ENCODE measurements around the gene ZFYVE27.
A peak's percentile ranks its signal among the peaks of the same experiment; 100 is the strongest.

ZFYVE27 gene

DNA sequence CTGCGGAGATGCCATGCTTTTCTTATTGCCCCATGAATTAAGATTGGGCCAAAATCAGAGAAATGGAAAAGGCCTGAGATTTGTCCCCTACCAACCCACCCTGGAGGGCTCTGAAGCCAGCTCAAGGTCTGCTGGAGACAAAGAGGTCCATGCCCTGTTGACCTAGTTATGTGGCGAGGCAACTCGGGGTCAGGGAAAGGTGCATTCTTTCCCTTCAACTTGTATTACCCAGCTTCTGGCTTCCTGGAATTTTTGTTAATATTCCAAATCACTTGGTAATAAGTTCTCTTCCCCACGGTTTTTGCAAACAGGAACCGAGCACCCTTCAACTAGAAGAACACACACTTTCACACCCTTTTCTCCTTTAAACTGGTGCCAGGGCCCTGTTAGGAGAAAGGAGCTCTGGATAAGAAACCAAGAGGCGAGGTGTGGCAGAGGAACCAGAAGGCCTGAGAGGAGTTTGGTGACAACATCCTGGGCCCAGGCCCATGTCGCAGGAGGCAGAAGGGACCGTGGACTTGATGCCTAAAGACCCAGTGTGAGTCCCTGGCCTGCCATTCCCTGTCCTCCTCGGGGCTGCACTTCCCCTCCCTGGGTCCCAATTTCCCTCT, 47.4 kb downstream of the ZFYVE27 start:
- Histone ChIP-seq H3K36me3 (ENCODE audit: insufficient read depth, low read length) (no peaks in the 10 kb centered on the region), H3K9ac (ENCODE audit: insufficient read length) (no peak overlapping the region), H3K9me3 (ENCODE audit: low read depth, low read length) (no peaks in the 10 kb centered on the region), H3K4me3 (no peak overlapping the region), H3K27ac (no peak overlapping the region)
- no peak for TF ChIP-seq POLR2AphosphoS5 (IDR thresholded peaks at IDR 0.05; ENCODE audit: borderline replicate concordance, low read depth, low read length)
- TF ChIP-seq FOXP2 (optimal IDR thresholded peaks at IDR 0.05; ENCODE audit: control extremely low read depth, extremely low read length, insufficient read depth): no peak
- TF ChIP-seq EZH2 (IDR thresholded peaks at IDR 0.05): no peak
- DNase-seq (ENCODE audit: low read depth, low spot score): no peak

GRCh38 chr10:97785231-97785630, 48.3 kb downstream of the ZFYVE27 start:
- H3K27ac ChIP-seq: no peak overlapping the region
- H3K9ac ChIP-seq (ENCODE audit: insufficient read length): no peak overlapping the region
- no peaks in the 10 kb centered on the region for H3K36me3 ChIP-seq (ENCODE audit: insufficient read depth, low read length)
- H3K9me3 ChIP-seq (ENCODE audit: low read depth, low read length): no peaks in the 10 kb centered on the region
- TF ChIP-seq POLR2AphosphoS5 (IDR thresholded peaks at IDR 0.05; ENCODE audit: borderline replicate concordance, low read depth, low read length) (no peak), FOXP2 (optimal IDR thresholded peaks at IDR 0.05; ENCODE audit: control extremely low read depth, extremely low read length, insufficient read depth) (no peak), EZH2 (IDR thresholded peaks at IDR 0.05) (no peak)
- DNase-seq (ENCODE audit: low read depth, low spot score): no peak
- H3K4me3 ChIP-seq: no peak overlapping the region

DNA sequence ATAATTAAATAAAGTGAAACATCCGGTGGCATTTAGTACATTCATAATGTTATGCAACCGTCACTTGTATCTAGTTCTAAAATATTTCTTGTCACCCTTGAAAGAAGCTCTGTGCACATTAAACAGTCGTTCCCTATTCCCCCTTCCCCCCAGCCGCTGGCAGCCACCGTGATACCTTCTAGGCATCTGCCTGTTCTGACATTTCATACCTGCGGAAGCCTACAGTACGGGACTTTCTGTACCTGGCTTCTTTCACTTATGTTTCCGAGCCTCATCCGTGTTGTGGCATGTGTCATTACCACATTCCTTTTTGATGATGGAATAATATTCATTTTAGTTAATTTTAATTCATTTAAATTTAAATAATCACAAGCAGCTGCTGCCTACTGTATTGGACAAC, 48.8 kb downstream of the ZFYVE27 start:
- Histone ChIP-seq H3K9ac (ENCODE audit: insufficient read length) (no peak overlapping the region), H3K4me3 (no peak overlapping the region), H3K27ac (no peak overlapping the region), H3K9me3 (ENCODE audit: low read depth, low read length) (no peaks in the 10 kb centered on the region), H3K36me3 (ENCODE audit: insufficient read depth, low read length) (no peaks in the 10 kb centered on the region)
- no peak for TF ChIP-seq EZH2 (IDR thresholded peaks at IDR 0.05)
- no peak for TF ChIP-seq FOXP2 (optimal IDR thresholded peaks at IDR 0.05; ENCODE audit: control extremely low read depth, extremely low read length, insufficient read depth)
- DNase-seq (ENCODE audit: low read depth, low spot score): no peak

- no peak for DNase-seq (ENCODE audit: low read depth, low spot score)
- Histone ChIP-seq H3K4me3 (peak overlapping the region; percentile 28; the same call in 1 of the 2 replicates), H3K9ac (ENCODE audit: insufficient read length) (no peak overlapping the region), H3K36me3 (ENCODE audit: insufficient read depth, low read length) (no peaks in the 10 kb centered on the region), H3K27ac (no peak overlapping the region), H3K9me3 (ENCODE audit: low read depth, low read length) (no peaks in the 10 kb centered on the region)
- TF ChIP-seq POLR2AphosphoS5 (IDR thresholded peaks at IDR 0.05; ENCODE audit: borderline replicate concordance, low read depth, low read length): no peak
- TF ChIP-seq EZH2 (IDR thresholded peaks at IDR 0.05): no peak
- no peak for TF ChIP-seq FOXP2 (optimal IDR thresholded peaks at IDR 0.05; ENCODE audit: control extremely low read depth, extremely low read length, insufficient read depth)
These were observed 51.9 kb downstream of the ZFYVE27 start for GRCh38 chr10:97788552-97789442.

GRCh38 chr10:97789770-97790397, 53.0 kb downstream of the ZFYVE27 start:
- Histone ChIP-seq H3K27ac (no peak overlapping the region), H3K36me3 (ENCODE audit: insufficient read depth, low read length) (no peaks in the 10 kb centered on the region), H3K4me3 (no peak overlapping the region), H3K9me3 (ENCODE audit: low read depth, low read length) (no peaks in the 10 kb centered on the region), H3K9ac (ENCODE audit: insufficient read length) (no peak overlapping the region)
- DNase-seq (ENCODE audit: low read depth, low spot score): no peak
- TF ChIP-seq EZH2 (IDR thresholded peaks at IDR 0.05): no peak

- no peak for TF ChIP-seq FOXP2 (optimal IDR thresholded peaks at IDR 0.05; ENCODE audit: control extremely low read depth, extremely low read length, insufficient read depth)
- TF ChIP-seq POLR2AphosphoS5 (IDR thresholded peaks at IDR 0.05; ENCODE audit: borderline replicate concordance, low read depth, low read length): no peak
- no peak for TF ChIP-seq EZH2 (IDR thresholded peaks at IDR 0.05)
- Histone ChIP-seq H3K4me3 (no peak overlapping the region), H3K9me3 (ENCODE audit: low read depth, low read length) (no peaks in the 10 kb centered on the region), H3K36me3 (ENCODE audit: insufficient read depth, low read length) (no peaks in the 10 kb centered on the region), H3K27ac (no peak overlapping the region), H3K9ac (ENCODE audit: insufficient read length) (no peak overlapping the region)
- DNase-seq (ENCODE audit: low read depth, low spot score): no peak
These were observed 55.1 kb downstream of the ZFYVE27 start for GRCh38 chr10:97791824-97792721.

GRCh38 chr10:97795886-97796285, 59.0 kb downstream of the ZFYVE27 start:
- no peak for DNase-seq (ENCODE audit: low read depth, low spot score)
- H3K9ac ChIP-seq (ENCODE audit: insufficient read length): no peak overlapping the region
- no peak overlapping the region for H3K27ac ChIP-seq
- no peak overlapping the region for H3K4me3 ChIP-seq
- H3K9me3 ChIP-seq (ENCODE audit: low read depth, low read length): no peaks in the 10 kb centered on the region
- TF ChIP-seq POLR2AphosphoS5 (IDR thresholded peaks at IDR 0.05; ENCODE audit: borderline replicate concordance, low read depth, low read length) (no peak), FOXP2 (optimal IDR thresholded peaks at IDR 0.05; ENCODE audit: control extremely low read depth, extremely low read length, insufficient read depth) (no peak), EZH2 (IDR thresholded peaks at IDR 0.05) (no peak)
- H3K36me3 ChIP-seq (ENCODE audit: insufficient read depth, low read length): no peaks in the 10 kb centered on the region

DNA sequence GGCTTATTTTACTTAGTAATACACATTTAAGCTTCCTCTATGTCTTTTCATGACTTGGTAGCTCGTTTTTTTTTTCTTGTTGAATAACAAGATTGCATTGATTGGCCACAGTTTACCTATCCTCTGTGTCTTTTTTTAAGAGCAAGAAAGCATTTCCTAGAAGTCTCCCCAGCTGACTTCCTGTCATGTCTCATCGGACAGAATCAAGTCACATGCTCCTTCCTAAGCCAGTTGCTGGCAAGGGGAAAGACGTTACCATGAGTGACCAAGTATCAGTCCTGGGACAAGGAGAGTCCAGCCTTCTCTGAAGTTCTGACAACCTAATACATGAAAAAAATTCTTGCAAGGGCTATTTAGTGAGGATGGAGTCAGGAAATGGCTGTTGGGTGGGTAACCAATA, 59.7 kb downstream of the ZFYVE27 start:
- no peak overlapping the region for H3K4me3 ChIP-seq
- no peaks in the 10 kb centered on the region for H3K9me3 ChIP-seq (ENCODE audit: low read depth, low read length)
- TF ChIP-seq POLR2AphosphoS5 (IDR thresholded peaks at IDR 0.05; ENCODE audit: borderline replicate concordance, low read depth, low read length) (no peak), FOXP2 (optimal IDR thresholded peaks at IDR 0.05; ENCODE audit: control extremely low read depth, extremely low read length, insufficient read depth) (no peak), EZH2 (IDR thresholded peaks at IDR 0.05) (no peak)
- DNase-seq (ENCODE audit: low read depth, low spot score): no peak
- H3K27ac ChIP-seq: no peak overlapping the region
- H3K9ac ChIP-seq (ENCODE audit: insufficient read length): no peak overlapping the region
- H3K36me3 ChIP-seq (ENCODE audit: insufficient read depth, low read length): no peaks in the 10 kb centered on the region
